Lower leg skin (tissue), 3 donors: Measurements from ENCODE around the gene SCFD2.

Experiments
- CTCF ChIP-seq, 3 donors: fragments of 450-650 bp; IDR thresholded peaks; one replicate each; pipeline ENCODE4 v1.5.1; 2016; ENCODE audit warnings: antibody characterized with exemption in 3 of 3, mild to moderate bottlenecking in 3 of 3, moderate library complexity in 2 of 3
- POLR2A ChIP-seq, 2 donors: fragments of 450-650 bp; IDR thresholded peaks; one replicate each; pipeline ENCODE4 v1.6.1; 2016 to 2017; ENCODE audit warnings: antibody characterized with exemption in 2 of 2, mild to moderate bottlenecking in 1 of 2, moderate library complexity in 1 of 2

- TF ChIP-seq CTCF (IDR thresholded peaks at IDR 0.05), result no peak
- TF ChIP-seq POLR2A (IDR thresholded peaks at IDR 0.05), result no peak
Measured at GRCh38 chr4:52982255-52982945, 383.5 kb downstream of the SCFD2 start.
